Measurements from ENCODE around the gene OR6C65.
"Not testable (repeated sequence)": the region's sequence is repeated elsewhere in the genome, so short reads cannot be mapped to it uniquely, and the experiment has no call there.

Gene OR6C65

DNA sequence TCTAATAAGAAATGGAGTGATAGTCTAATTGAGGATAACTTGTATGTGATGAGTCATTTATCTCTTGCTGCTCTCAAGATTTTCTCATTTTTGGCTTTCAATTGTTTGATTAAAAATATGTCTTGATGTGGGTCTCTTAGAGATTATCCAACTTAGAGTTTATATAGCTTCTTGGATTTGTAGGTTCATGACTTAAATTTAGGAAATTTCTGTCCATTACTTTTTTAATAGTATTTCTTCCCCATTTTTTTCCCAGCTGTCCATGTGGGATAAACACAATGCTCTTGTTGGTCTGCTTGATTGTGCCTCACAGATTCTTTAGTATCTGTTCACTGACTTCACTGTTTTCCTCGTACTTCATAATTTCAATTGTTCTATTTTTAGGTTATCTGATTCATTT lies 7.5 kb downstream of the OR6C65 start:
- H3K27ac ChIP-seq: no peak overlapping the region
- TF ChIP-seq, protein P1, sequence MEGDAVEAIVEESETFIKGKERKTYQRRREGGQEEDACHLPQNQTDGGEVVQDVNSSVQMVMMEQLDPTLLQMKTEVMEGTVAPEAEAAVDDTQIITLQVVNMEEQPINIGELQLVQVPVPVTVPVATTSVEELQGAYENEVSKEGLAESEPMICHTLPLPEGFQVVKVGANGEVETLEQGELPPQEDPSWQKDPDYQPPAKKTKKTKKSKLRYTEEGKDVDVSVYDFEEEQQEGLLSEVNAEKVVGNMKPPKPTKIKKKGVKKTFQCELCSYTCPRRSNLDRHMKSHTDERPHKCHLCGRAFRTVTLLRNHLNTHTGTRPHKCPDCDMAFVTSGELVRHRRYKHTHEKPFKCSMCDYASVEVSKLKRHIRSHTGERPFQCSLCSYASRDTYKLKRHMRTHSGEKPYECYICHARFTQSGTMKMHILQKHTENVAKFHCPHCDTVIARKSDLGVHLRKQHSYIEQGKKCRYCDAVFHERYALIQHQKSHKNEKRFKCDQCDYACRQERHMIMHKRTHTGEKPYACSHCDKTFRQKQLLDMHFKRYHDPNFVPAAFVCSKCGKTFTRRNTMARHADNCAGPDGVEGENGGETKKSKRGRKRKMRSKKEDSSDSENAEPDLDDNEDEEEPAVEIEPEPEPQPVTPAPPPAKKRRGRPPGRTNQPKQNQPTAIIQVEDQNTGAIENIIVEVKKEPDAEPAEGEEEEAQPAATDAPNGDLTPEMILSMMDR (conservative IDR thresholded peaks at IDR 0.05): no peak
- TF ChIP-seq ZFX (IDR thresholded peaks at IDR 0.05): no peak

DNA sequence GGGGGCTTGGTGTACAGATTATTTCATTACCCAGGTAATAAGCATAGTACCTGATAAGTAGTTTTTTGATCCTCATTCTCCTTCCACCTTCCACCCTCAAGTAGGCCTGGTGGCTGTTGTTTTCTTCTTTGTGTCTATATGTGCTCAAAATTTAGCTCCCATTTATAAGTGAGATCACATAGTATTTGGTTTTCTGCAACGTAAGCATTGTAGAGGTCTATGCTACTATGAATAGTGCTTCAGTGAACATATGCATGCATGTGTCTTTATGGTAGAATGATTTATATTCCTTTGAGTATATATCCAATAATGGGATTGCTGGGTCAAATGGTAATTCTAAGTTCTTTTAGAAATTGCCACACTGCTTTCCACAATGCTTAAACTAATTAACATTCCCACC lies 8.8 kb downstream of the OR6C65 start:
- H3K27ac ChIP-seq: not testable (repeated sequence)

DNA sequence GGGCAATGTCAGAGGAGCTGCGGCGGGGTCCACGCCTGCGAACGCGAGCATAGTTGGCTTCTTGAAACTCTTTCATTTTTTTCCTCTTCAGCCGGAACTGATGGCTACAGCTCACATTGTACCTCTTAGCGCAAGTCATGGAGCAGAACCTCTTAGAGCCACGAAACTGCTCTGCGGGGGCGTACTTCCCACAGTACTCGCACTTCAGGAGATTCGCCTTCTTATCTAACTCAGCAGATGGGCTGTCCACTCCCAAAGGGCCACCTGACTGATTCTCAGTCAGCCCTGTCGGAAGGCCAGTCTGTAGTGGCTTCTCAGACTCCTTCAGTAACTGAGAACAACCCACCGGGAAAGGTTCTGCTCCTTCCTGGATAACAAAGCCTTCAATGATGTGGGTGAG lies 11.8 kb downstream of the OR6C65 start:
- H3K27ac ChIP-seq: not testable (repeated sequence)

DNA sequence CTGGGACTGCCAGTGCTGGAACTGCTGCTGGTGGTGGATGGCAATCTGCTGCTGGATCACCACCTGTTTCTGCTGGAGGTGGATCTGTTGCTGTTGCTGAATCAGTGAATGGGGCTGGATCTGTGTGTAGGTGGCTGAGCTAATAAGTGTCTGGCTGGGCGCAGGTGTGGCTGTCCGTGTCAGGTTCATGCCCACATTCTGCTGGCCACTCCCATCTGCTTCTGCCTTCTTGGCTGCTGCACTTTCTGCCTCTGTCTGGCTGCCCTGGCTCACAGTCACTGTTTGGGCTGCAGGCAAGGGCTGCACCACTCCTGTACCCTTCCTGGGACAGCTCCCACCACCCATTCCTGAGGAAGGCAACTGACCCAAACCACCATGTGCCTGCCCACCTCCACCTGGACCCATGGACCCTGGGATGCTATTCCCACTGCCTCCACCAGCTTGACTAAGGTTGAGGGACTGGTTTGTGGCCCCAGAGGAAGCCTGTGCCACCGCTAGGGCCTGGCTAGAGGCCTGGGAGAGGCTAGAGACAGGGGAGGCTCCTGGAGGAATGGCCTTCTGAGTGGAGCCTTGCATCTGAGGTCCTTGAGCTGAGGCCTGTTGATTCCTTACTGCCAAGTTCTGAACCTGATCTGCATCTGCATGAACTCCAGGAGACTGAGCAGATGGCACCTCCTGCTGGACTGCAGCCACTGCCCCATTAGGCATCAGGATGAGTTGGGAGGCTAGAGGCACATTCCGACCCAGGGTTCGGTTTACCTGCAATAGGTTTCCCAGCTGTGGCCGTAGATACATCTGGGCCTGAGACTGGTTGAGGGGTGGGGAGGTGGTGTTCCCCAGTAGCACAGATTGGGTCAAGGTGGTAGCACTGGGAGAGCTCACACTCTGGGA lies 13.4 kb downstream of the OR6C65 start:
- not testable (repeated sequence) for H3K27ac ChIP-seq

DNA sequence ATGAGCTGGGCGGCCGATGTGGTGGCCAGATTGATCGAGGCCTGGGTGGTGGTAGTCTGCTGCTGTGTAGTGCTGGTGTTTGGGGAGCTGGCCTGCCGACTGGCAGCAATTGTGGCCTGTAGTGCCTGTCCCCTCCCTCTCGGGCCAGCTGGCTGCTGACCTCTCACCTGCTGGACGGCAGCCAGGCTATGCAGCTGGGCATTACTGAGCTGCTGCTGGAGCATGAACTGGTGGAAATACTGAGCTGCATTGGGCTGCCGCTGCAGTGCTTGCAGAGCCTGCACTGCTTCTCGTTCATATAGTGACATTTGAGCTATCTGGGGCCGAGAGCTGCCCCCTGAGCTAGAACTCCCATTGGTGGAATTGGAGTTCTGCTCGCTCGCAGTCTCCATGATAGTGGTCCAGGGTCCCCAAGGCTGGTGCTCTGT lies 14.1 kb downstream of the OR6C65 start:
- H3K27ac ChIP-seq: not testable (repeated sequence)

DNA sequence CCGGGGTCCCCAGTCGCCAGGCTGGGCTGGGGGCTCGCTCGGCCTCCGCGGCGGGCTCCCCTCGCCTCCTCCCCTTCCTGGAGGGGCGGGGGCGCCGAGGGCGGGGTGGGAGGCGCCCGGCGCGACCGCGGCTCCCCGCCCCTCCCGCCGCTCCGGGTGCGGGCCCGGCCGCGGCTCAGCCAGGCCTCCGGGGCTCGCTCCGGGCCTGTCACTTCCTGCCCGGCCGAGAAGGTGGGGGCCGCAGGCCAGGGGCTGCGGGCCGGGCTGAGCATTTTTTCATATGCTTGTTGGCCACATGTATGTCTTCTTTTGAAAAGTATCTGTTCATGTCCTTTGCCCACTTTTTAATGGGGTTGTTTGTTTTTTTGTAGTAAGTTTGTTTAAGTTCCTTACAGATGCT lies 14.6 kb downstream of the OR6C65 start:
- H3K27ac ChIP-seq: not testable (repeated sequence)

DNA sequence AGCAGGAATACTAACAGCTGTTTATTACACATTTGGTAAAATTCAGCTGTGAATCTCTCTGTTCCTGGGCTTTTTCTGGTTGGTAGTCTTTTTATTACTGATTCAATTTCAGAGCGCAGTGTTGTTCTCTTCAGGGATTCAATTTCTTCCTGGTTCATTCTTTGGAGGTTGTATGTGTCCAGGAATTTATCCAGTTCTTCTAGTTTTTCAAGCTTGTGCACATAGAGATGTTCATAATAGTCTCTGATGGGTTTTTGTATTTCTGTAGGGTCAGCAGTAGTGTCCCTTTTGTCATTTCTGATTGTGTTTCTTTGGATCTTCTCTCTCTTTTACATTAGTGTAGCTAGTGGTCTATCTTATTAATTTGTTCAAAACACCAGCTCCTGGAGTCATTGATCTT lies 16.6 kb downstream of the OR6C65 start:
- no peak for TF ChIP-seq ZFX (IDR thresholded peaks at IDR 0.05)
- TF ChIP-seq, protein P1 (conservative IDR thresholded peaks at IDR 0.05): no peak
- H3K27ac ChIP-seq: no peak overlapping the region

DNA sequence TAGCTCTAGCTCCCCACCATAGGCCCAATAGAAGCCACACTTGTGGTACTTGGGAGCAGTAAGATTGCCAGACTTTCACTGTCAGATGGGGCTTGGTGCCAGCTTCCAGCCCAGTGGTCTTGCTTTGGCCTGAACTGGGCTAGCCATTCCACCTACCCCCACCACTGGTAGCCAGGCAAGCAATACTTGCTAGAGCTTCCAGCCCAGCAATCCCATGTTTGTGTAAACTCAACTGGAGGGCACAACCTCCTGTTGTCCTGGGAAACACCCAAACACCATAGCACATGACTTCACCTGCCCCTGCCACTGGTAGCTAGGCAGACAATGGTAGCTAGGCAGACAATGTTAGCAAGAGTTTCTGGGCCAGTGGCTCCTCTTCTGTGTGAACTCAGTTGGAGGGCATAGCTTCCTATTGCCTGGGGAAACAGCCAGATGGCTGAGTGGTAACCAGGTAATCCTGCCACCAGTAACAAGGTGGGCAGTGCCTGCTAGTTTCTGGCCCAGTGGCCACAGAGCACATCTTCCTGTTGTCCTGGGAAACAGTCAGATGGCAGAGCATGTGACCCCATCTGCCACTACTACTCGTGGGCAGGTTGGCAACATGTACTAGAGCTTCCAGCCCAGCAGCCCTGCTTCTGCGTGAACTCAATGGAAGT lies 20.1 kb downstream of the OR6C65 start:
- no peak for TF ChIP-seq ZFX (IDR thresholded peaks at IDR 0.05)
- TF ChIP-seq, protein P1 (conservative IDR thresholded peaks at IDR 0.05): no peak
- no peak overlapping the region for H3K27ac ChIP-seq

DNA sequence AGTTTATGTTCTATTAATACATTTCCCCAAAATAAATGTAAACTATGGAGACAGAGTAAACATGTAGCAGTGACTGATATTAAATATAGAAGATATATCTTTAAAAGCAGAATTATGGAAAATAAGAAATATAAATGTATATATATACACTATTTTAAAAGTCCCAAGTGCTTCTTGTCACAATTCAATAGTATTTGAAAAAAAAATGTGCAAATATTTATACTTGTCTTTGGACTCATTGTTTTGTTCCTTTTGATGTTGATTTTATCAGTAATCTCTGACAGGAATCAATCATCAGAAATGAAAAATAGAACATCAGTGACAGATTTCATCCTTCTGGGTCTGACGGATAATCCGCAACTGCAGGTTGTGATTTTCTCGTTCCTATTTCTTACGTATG lies 25.6 kb downstream of the OR6C65 start, which contains the start of gene OR6C76:
Gene OR6C76, plus strand, starts transcription at position 301 of the 400 bp plus-strand sequence. Its CDS starts 0 bp downstream, at position 301.
- TF ChIP-seq, protein P1 (conservative IDR thresholded peaks at IDR 0.05): no peak
- TF ChIP-seq ZFX (IDR thresholded peaks at IDR 0.05): no peak
- H3K27ac ChIP-seq: no peak within 1 kb of the TSS

Data from C4-2B (cell line).